K562 (cell line): ENCODE results near the gene ICA1. TPM values are rescaled to one million over a fixed set of nuclear protein-coding genes. Genes with fewer than 3 reads are reported as not detected.
A peak's percentile ranks its signal among the peaks of the same experiment; 100 is the strongest.

Experiments
- ATAC-seq: fragments of 200-7000 bp; cut with Tn5 transposase; 3 replicates; pipeline ENCODE4 v1.9.1; 2020; ENCODE audit warnings: moderate library complexity
- BruUV-seq: library from RNA; stranded (reverse); fragments of 400-500 nt; replicated peaks from 2 replicates; lab custom pipeline; 2021; lab: Mats Ljungman, UMichigan
- CTCF ChIA-PET: fragments of 300-600 bp; formaldehyde crosslinking; extraction: SDS; loops from one replicate; lab custom pipeline; 2021; ENCODE audit warnings: low intra/inter-chr PET ratio; lab: Yijun Ruan, JAX
- POLR2A ChIA-PET: fragments of 300-600, 350-650 bp; sonication (Branson Sonifier 250); formaldehyde crosslinking; extraction: SDS; loops from one replicate; lab custom pipeline; 2021; ENCODE audit warnings: antibody characterized with exemption, inconsistent platforms; lab: Yijun Ruan, JAX
- DNase-seq, 4 experiments: peaks; one replicate each; pipeline versions ENCODE4 v3.0.0 to v3.0.0-alpha.2; 2011 to 2018; ENCODE audit warnings: low spot score in 3 of 4, mixed read lengths in 3 of 4; ENCODE audit errors: extremely low read depth in 1 of 4
- FAIRE-seq: peaks from 2 replicates; lab custom pipeline; 2011; peaks lifted over from hg19 to GRCh38; lab: Jason Lieb, UNC
- H2AFZ ChIP-seq: 2 replicates; pipeline ENCODE4 v1.6.0; 2011; ENCODE audit warnings: low read depth, low read length, control low read depth, inconsistent platforms
- H3K27ac ChIP-seq: fragments of 200-600 bp; 3 replicates; pipeline ENCODE4 v1.8.0; 2011; ENCODE audit warnings: low read depth, mild to moderate bottlenecking, control low read depth, inconsistent platforms, low read length, moderate library complexity, mixed read lengths; ENCODE audit errors: extremely low read depth
- H3K27me3 ChIP-seq, 2 experiments: fragments of 300-600 bp in 1 of 2; 2 replicates in 1 of 2; 3 replicates in 1 of 2; pipeline versions ENCODE4 v1.6.0 to v1.8.0; 2011; ENCODE audit warnings: inconsistent platforms in 2 of 2, low read length in 2 of 2, mild to moderate bottlenecking in 1 of 2, mixed read lengths in 1 of 2, moderate library complexity in 1 of 2; ENCODE audit not compliant: control insufficient read depth in 2 of 2, insufficient read depth in 2 of 2
- H3K36me3 ChIP-seq: fragments of 300-600 bp; 3 replicates; pipeline ENCODE4 v1.8.0; 2011; ENCODE audit warnings: mild to moderate bottlenecking, low read length, inconsistent platforms; ENCODE audit not compliant: control insufficient read depth, insufficient read depth
- H3K4me1 ChIP-seq, 2 experiments: fragments of 200-600 bp in 1 of 2; replicated peaks in 1 of 2; 2 replicates in 1 of 2; 3 replicates in 1 of 2; pipeline versions ENCODE4 v1.5.1 to v1.8.0; 2011; ENCODE audit warnings: inconsistent platforms in 2 of 2, low read length in 2 of 2, mild to moderate bottlenecking in 1 of 2, mixed read lengths in 1 of 2, moderate library complexity in 1 of 2; ENCODE audit not compliant: control insufficient read depth in 2 of 2, insufficient read depth in 2 of 2
- H3K4me2 ChIP-seq: 2 replicates; pipeline ENCODE4 v1.6.1; 2011; ENCODE audit warnings: low read length, control low read depth, inconsistent platforms, mixed read lengths; ENCODE audit not compliant: insufficient read depth
- H3K4me3 ChIP-seq: fragments of 200-600 bp; sonication (generic), shearing (Covaris generic); 2 replicates; pipeline ENCODE4 v1.5.1; 2016; ENCODE audit warnings: control low read depth, inconsistent platforms
- H3K79me2 ChIP-seq: fragments of 200-600 bp; 3 replicates; pipeline ENCODE4 v1.8.0; 2011; ENCODE audit warnings: low read length, inconsistent platforms; ENCODE audit not compliant: control insufficient read depth, insufficient read depth
- H3K9ac ChIP-seq, 2 experiments: 2 replicates each; pipeline versions ENCODE4 v1.6.0 to v1.6.1; 2011; ENCODE audit warnings: low read depth in 2 of 2, low read length in 2 of 2, control low read depth in 1 of 2, inconsistent platforms in 1 of 2, mild to moderate bottlenecking in 1 of 2, mixed read lengths in 1 of 2; ENCODE audit not compliant: insufficient read depth in 1 of 2
- H3K9me1 ChIP-seq: one replicate; pipeline ENCODE4 v1.6.0; 2011; ENCODE audit warnings: inconsistent platforms, mild to moderate bottlenecking, low read length, moderate library complexity; ENCODE audit not compliant: control insufficient read depth, insufficient read depth
- H3K9me3 ChIP-seq: replicated peaks from 2 replicates; pipeline ENCODE4 v1.5.1; 2011; ENCODE audit warnings: low read depth, low read length, inconsistent platforms; ENCODE audit not compliant: control insufficient read depth, insufficient read depth
- H4K20me1 ChIP-seq: replicated peaks from 2 replicates; pipeline ENCODE4 v1.6.1; 2011; ENCODE audit warnings: low read length, inconsistent platforms, mixed read lengths; ENCODE audit not compliant: control insufficient read depth, insufficient read depth
- ATF1 ChIP-seq, 2 experiments: fragments of 450-650 bp in 1 of 2; IDR thresholded peaks; 2 replicates each; pipeline ENCODE4 v1.6.1; 2016; ENCODE audit warnings: missing compliant biosample characterization in 1 of 2, missing genetic modification characterization in 1 of 2
- DIDO1 ChIP-seq: fragments of 450-650 bp; IDR thresholded peaks from 2 replicates; pipeline ENCODE4 v1.6.1; 2016; ENCODE audit warnings: low read depth, missing biosample characterization, missing genetic modification characterization
- KAT2B ChIP-seq: IDR thresholded peaks from one replicate; pipeline ENCODE4 v1.6.1; 2012; ENCODE audit warnings: low read depth, mild to moderate bottlenecking, control low read depth, inconsistent platforms, low read length, moderate library complexity
- NR2C1 ChIP-seq, 2 experiments: fragments of 450-650 bp; IDR thresholded peaks; 2 replicates each; pipeline ENCODE4 v1.6.1; 2017; ENCODE audit warnings: mild to moderate bottlenecking in 2 of 2, antibody characterized with exemption in 1 of 2, inconsistent platforms in 1 of 2, missing compliant biosample characterization in 1 of 2, missing genetic modification characterization in 1 of 2
- NR2C2 ChIP-seq, 2 experiments: fragments of 200-800 bp in 1 of 2; sonication (Bioruptor generic) in 1 of 2; sonication (generic) in 1 of 2; formaldehyde crosslinking in 1 of 2; IDR thresholded peaks; 2 replicates each; pipeline versions ENCODE4 v1.6.1 to v1.8.0; 2016 to 2022; ENCODE audit warnings: mild to moderate bottlenecking in 1 of 2, missing compliant biosample characterization in 1 of 2, missing genetic modification characterization in 1 of 2, missing genetic modification reagents in 1 of 2
- PCBP2 ChIP-seq: fragments of 200-400 bp; formaldehyde crosslinking; IDR thresholded peaks from 2 replicates; pipeline ENCODE4 v1.6.1; 2018; ENCODE audit warnings: low read length, low read depth, mild to moderate bottlenecking, moderate library complexity; ENCODE audit not compliant: poor library complexity, severe bottlenecking
- PTBP1 ChIP-seq: fragments of 200-400 bp; formaldehyde crosslinking; IDR thresholded peaks from 2 replicates; pipeline ENCODE4 v1.6.1; 2017; ENCODE audit warnings: low read depth, low read length
- ZNF134 ChIP-seq: fragments of 250-450 bp; sonication (Bioruptor Pico); conservative IDR thresholded peaks from 2 replicates; pipeline ENCODE4 v1.4.0; 2020
- ZNF583 ChIP-seq: fragments of 250-450 bp; sonication (Bioruptor Pico); IDR thresholded peaks from 2 replicates; pipeline ENCODE4 v1.4.0; 2020
- WGBS: fragments of 100-300 bp; shearing (Covaris generic); methylation state at CpG from one replicate; pipeline ENCODE4 v1.1.6; 2016; ENCODE audit warnings: low coverage, mixed read lengths; ENCODE audit not compliant: insufficient coverage; ENCODE audit errors: missing lambda C conversion rate; 5-methylcytosine and 5-hydroxymethylcytosine counted together
- in situ Hi-C: fragments of 300-500 bp; cut with MboI; formaldehyde crosslinking; loops from 4 replicates; pipeline ENCODE4 v1.15.0; 2018; ENCODE audit warnings: inconsistent platforms, mixed read lengths
- intact Hi-C: fragments of 100-400 bp; cut with micrococcal nuclease; formaldehyde crosslinking; loops from 2 replicates; pipeline ENCODE4 v1.14.2; 2022
- polyA plus RNA-seq, 8 experiments: library from polyadenylated mRNA; depleted of rRNA in 4 of 8; stranded (reverse) in 5 of 8; unstranded in 3 of 8; fragments of >200 nt; fragmentation: Nextera tagmentation in 2 of 8; fragmentation: Illumina TruSeq in 1 of 8; extraction: Ambion mirVana in 2 of 8; extraction: Trizol in 1 of 8; gene quantifications; 2 replicates each; pipeline versions ENCODE4 v1.2.1 to v1.2.3, GENCODE V29; 2011 to 2014; ENCODE audit warnings: inconsistent platforms in 1 of 8, missing spikeins in 1 of 8
- total RNA-seq, 7 experiments: library from RNA; depleted of rRNA in 6 of 7; stranded (reverse); fragments of >200 nt in 6 of 7; fragmentation: Illumina TruSeq in 2 of 7; extraction: Trizol in 2 of 7; gene quantifications; 2 replicates each; pipeline versions ENCODE4 v1.2.1 to v1.2.3, GENCODE V29; 2011 to 2021; ENCODE audit warnings: low replicate concordance in 1 of 7
- TF ChIP-seq, protein P1 (sequence below): fragments of 250-450 bp; sonication (Bioruptor Pico); IDR thresholded peaks from 2 replicates; pipeline ENCODE4 v1.4.0; 2020; ENCODE audit warnings: mild to moderate bottlenecking, moderate library complexity

Gene ICA1
- total and polyA plus RNA-seq, 9 of the 15 experiments (the other 6 are each of a cell fraction or from before 2014, with no cell fraction given), result 7.1 to 22.3 (median 16.4) TPM

DNA sequence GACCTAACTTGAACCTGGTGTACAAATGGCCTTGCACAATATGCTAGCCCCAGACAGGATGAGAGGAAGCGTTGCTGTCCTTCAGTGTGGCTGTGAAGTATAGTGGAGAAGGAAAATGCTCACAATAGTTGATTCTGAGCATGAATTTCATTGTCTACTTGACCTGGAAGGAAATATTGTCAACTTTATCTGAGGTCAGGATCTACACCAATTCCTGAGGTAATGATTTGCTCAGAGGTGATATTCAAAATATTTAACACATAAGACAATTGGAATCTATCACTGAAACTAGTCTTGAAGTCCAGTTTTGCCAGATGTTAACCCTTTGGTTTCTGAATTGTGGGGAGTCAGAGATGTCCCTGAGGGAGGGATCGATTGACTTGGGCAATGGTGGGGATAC is 20.9 kb upstream of the ICA1 start:
- no peak for ATAC-seq
- Histone ChIP-seq H3K4me1 (no peaks in the 10 kb centered on the region; a peak in 1 of 5 replicates), H3K9ac (no peak overlapping the region), H4K20me1 (no peaks in the 10 kb centered on the region), H3K4me3 (no peak overlapping the region), H2AFZ (peak overlapping the region; percentile 29), H3K27ac (no peak overlapping the region), H3K36me3 (no peaks in the 10 kb centered on the region), H3K9me1 (no peaks in the 10 kb centered on the region), H3K4me2 (no peak overlapping the region), H3K27me3 (no peaks in the 10 kb centered on the region), H3K79me2 (no peaks in the 10 kb centered on the region), H3K9me3 (no peaks in the 10 kb centered on the region)
- DNase-seq, result no peak
- intact Hi-C loops (no loop called here), in situ Hi-C loops (loop anchor here (25.0 kb wide), 1 partner anchor 1321 kb away; no protein-coding TSS in a partner anchor)
- WGBS, result 58% methylated on average over 2 of the region's 2 CpGs
- no TSS peak for BruUV-seq
- ChIA-PET POLR2A (no interaction called here), CTCF (no interaction called here)
- peak; percentile 49 for FAIRE-seq
- no peak for TF ChIP-seq PTBP1
- no peak for TF ChIP-seq ZNF583 (CRISPR knock-in tag)
- no peak for TF ChIP-seq NR2C2 (CRISPR knock-in tag; IDR thresholded peaks at IDR 0.05)
- TF ChIP-seq NR2C2 (tag; IDR thresholded peaks at IDR 0.05), result peak; percentile 55; the same call in 1 of the 2 replicates
- peak; percentile 73 for TF ChIP-seq NR2C1 (IDR thresholded peaks at IDR 0.05)
- peak; percentile 73 for TF ChIP-seq NR2C1 (tag; IDR thresholded peaks at IDR 0.05)
- TF ChIP-seq ZNF134 (CRISPR knock-in tag), result no peak
- TF ChIP-seq DIDO1 (tag), result no peak
- no peak for TF ChIP-seq KAT2B
- no peak for TF ChIP-seq PCBP2
- TF ChIP-seq ATF1 (CRISPR knock-in tag; IDR thresholded peaks at IDR 0.05), result no peak
- TF ChIP-seq ATF1 (tag; IDR thresholded peaks at IDR 0.05), result no peak
- TF ChIP-seq, protein P1, sequence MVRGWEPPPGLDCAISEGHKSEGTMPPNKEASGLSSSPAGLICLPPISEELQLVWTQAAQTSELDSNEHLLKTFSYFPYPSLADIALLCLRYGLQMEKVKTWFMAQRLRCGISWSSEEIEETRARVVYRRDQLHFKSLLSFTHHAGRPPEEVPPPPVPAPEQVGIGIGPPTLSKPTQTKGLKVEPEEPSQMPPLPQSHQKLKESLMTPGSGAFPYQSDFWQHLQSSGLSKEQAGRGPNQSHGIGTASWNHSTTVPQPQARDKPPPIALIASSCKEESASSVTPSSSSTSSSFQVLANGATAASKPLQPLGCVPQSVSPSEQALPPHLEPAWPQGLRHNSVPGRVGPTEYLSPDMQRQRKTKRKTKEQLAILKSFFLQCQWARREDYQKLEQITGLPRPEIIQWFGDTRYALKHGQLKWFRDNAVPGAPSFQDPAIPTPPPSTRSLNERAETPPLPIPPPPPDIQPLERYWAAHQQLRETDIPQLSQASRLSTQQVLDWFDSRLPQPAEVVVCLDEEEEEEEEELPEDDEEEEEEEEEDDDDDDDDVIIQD (CRISPR knock-in tag), result no peak
